IPS-18a (cell line): ENCODE data around the gene ZNF580.

Experiments
- H3K27ac ChIP-seq: one replicate; pipeline ENCODE4 v1.5.1; 2013; ENCODE audit warnings: low read length
- H3K27me3 ChIP-seq: one replicate; pipeline ENCODE4 v1.6.1; 2013; ENCODE audit warnings: mild to moderate bottlenecking, low read length; ENCODE audit not compliant: control insufficient read depth, insufficient read depth
- H3K36me3 ChIP-seq: one replicate; pipeline ENCODE4 v1.6.1; 2013; ENCODE audit warnings: low read depth, low read length; ENCODE audit not compliant: control insufficient read depth
- H3K4me1 ChIP-seq: one replicate; pipeline ENCODE4 v1.6.1; 2013; ENCODE audit warnings: low read depth, low read length; ENCODE audit not compliant: control insufficient read depth
- H3K4me3 ChIP-seq: one replicate; pipeline ENCODE4 v1.5.1; 2013; ENCODE audit warnings: low read length
- H3K9ac ChIP-seq: one replicate; pipeline ENCODE4 v1.6.1; 2013; ENCODE audit warnings: mild to moderate bottlenecking, low read length, moderate library complexity
- H3K9me3 ChIP-seq: one replicate; pipeline ENCODE4 v1.6.1; 2013; ENCODE audit warnings: low read depth, low read length; ENCODE audit not compliant: control insufficient read depth

Gene ZNF580

GRCh38 chr19:55660404-55660803, 19.6 kb downstream of the ZNF580 start:
- Histone ChIP-seq H3K9me3 (no peaks in the 10 kb centered on the region), H3K36me3 (peaks cover 46% of the 10 kb centered on the region), H3K27ac (no peak overlapping the region), H3K27me3 (no peaks in the 10 kb centered on the region), H3K4me1 (peaks cover 7% of the 10 kb centered on the region), H3K4me3 (no peak overlapping the region), H3K9ac (no peak overlapping the region)

- H3K4me3 ChIP-seq = no peak overlapping the region
- H3K36me3 ChIP-seq = peaks cover 52% of the 10 kb centered on the region
- no peaks in the 10 kb centered on the region for H3K9me3 ChIP-seq
- no peak overlapping the region for H3K27ac ChIP-seq
- H3K4me1 ChIP-seq = peaks cover 7% of the 10 kb centered on the region
- H3K9ac ChIP-seq = no peak overlapping the region
- H3K27me3 ChIP-seq = no peaks in the 10 kb centered on the region
These were observed 20.2 kb downstream of the ZNF580 start for GRCh38 chr19:55660991-55661390.

GRCh38 chr19:55661826-55662225, 21.0 kb downstream of the ZNF580 start:
- H3K4me3 ChIP-seq = no peak overlapping the region
- no peak overlapping the region for H3K27ac ChIP-seq
- peaks cover 3% of the 10 kb centered on the region for H3K4me1 ChIP-seq
- no peaks in the 10 kb centered on the region for H3K27me3 ChIP-seq
- no peak overlapping the region for H3K9ac ChIP-seq
- H3K36me3 ChIP-seq = peaks cover 60% of the 10 kb centered on the region
- H3K9me3 ChIP-seq = no peaks in the 10 kb centered on the region

- Histone ChIP-seq H3K27ac (no peak overlapping the region), H3K4me3 (no peak overlapping the region), H3K36me3 (peaks cover 81% of the 10 kb centered on the region), H3K27me3 (no peaks in the 10 kb centered on the region), H3K9me3 (no peaks in the 10 kb centered on the region), H3K9ac (no peak overlapping the region), H3K4me1 (no peaks in the 10 kb centered on the region)
These were observed 23.2 kb downstream of the ZNF580 start for GRCh38 chr19:55663846-55664536.

GRCh38 chr19:55666343-55667005, 25.7 kb downstream of the ZNF580 start:
- Histone ChIP-seq H3K27me3 (no peaks in the 10 kb centered on the region), H3K9ac (no peak overlapping the region), H3K36me3 (peaks cover 85% of the 10 kb centered on the region), H3K4me3 (no peak overlapping the region), H3K9me3 (no peaks in the 10 kb centered on the region), H3K27ac (no peak overlapping the region), H3K4me1 (no peaks in the 10 kb centered on the region)

GRCh38 chr19:55667006-55667381, 26.2 kb downstream of the ZNF580 start:
- H3K9me3 ChIP-seq = no peaks in the 10 kb centered on the region
- H3K9ac ChIP-seq = no peak overlapping the region
- H3K4me3 ChIP-seq = no peak overlapping the region
- H3K27ac ChIP-seq = no peak overlapping the region
- peaks cover under 1% of the 10 kb centered on the region for H3K4me1 ChIP-seq
- H3K36me3 ChIP-seq = peaks cover 79% of the 10 kb centered on the region
- H3K27me3 ChIP-seq = no peaks in the 10 kb centered on the region

GRCh38 chr19:55667511-55667910, 26.7 kb downstream of the ZNF580 start:
- Histone ChIP-seq H3K36me3 (peaks cover 78% of the 10 kb centered on the region), H3K27me3 (no peaks in the 10 kb centered on the region), H3K9ac (no peak overlapping the region), H3K4me1 (peaks cover 5% of the 10 kb centered on the region), H3K27ac (no peak overlapping the region), H3K4me3 (no peak overlapping the region), H3K9me3 (no peaks in the 10 kb centered on the region)

GRCh38 chr19:55667958-55668357, 27.2 kb downstream of the ZNF580 start:
- H3K9ac ChIP-seq = no peak overlapping the region
- H3K27ac ChIP-seq = no peak overlapping the region
- H3K36me3 ChIP-seq = peaks cover 73% of the 10 kb centered on the region
- H3K9me3 ChIP-seq = no peaks in the 10 kb centered on the region
- H3K4me3 ChIP-seq = no peak overlapping the region
- H3K27me3 ChIP-seq = no peaks in the 10 kb centered on the region
- H3K4me1 ChIP-seq = peaks cover 5% of the 10 kb centered on the region

GRCh38 chr19:55668603-55669348, 28.0 kb downstream of the ZNF580 start:
- Histone ChIP-seq H3K27ac (no peak overlapping the region), H3K4me1 (peaks cover 9% of the 10 kb centered on the region), H3K36me3 (peaks cover 65% of the 10 kb centered on the region), H3K9ac (no peak overlapping the region), H3K4me3 (no peak overlapping the region), H3K9me3 (no peaks in the 10 kb centered on the region), H3K27me3 (no peaks in the 10 kb centered on the region)

- Histone ChIP-seq H3K9ac (no peak overlapping the region), H3K4me3 (no peak overlapping the region), H3K27me3 (no peaks in the 10 kb centered on the region), H3K27ac (no peak overlapping the region), H3K36me3 (peaks cover 56% of the 10 kb centered on the region), H3K4me1 (peaks cover 9% of the 10 kb centered on the region), H3K9me3 (no peaks in the 10 kb centered on the region)
These were observed 28.8 kb downstream of the ZNF580 start for GRCh38 chr19:55669418-55670279.
